NCI-H1105 (cell line): Measurements from ENCODE around the gene NCCRP1.

Experiments
- DNase-seq: peaks from one replicate; lab custom pipeline; 2025; lab: John Stamatoyannopoulos, UW

NCCRP1 gene

GRCh38 chr19:39180749-39181148 is 16.0 kb upstream of the NCCRP1 start:
- DNase-seq = no peak

GRCh38 chr19:39181500-39182173 is 15.1 kb upstream of the NCCRP1 start:
- no peak for DNase-seq

GRCh38 chr19:39182174-39182505 is 14.6 kb upstream of the NCCRP1 start:
- DNase-seq = no peak

GRCh38 chr19:39183104-39183503 is 13.7 kb upstream of the NCCRP1 start:
- DNase-seq = no peak

GRCh38 chr19:39186391-39186790 is 10.4 kb upstream of the NCCRP1 start:
- no peak for DNase-seq

GRCh38 chr19:39187552-39187943 is 9.2 kb upstream of the NCCRP1 start:
- DNase-seq = no peak

- no peak for DNase-seq
Measured at GRCh38 chr19:39188960-39189359, 7.8 kb upstream of the NCCRP1 start.

- no peak for DNase-seq
Measured at GRCh38 chr19:39190768-39191167, 6.0 kb upstream of the NCCRP1 start.

GRCh38 chr19:39192846-39193245 is 3.9 kb upstream of the NCCRP1 start:
- no peak for DNase-seq

GRCh38 chr19:39193803-39194202 is 3.0 kb upstream of the NCCRP1 start:
- no peak for DNase-seq

GRCh38 chr19:39194832-39195542 is 1.8 kb upstream of the NCCRP1 start:
- no peak for DNase-seq

- DNase-seq = no peak
Measured at GRCh38 chr19:39195755-39196154, 1.0 kb upstream of the NCCRP1 start.

- DNase-seq = no peak
Measured at GRCh38 chr19:39196320-39196719, 444 bp upstream of the NCCRP1 start.

GRCh38 chr19:39197808-39198207 is 1.0 kb downstream of the NCCRP1 start:
- DNase-seq = no peak

- DNase-seq = no peak
Measured at GRCh38 chr19:39199025-39199424, 2.3 kb downstream of the NCCRP1 start.

GRCh38 chr19:39200066-39200802 is 3.5 kb downstream of the NCCRP1 start:
- no peak for DNase-seq

GRCh38 chr19:39200803-39201115 is 4.0 kb downstream of the NCCRP1 start:
- DNase-seq = no peak

- DNase-seq = no peak
Measured at GRCh38 chr19:39202998-39203355, 6.2 kb downstream of the NCCRP1 start.

GRCh38 chr19:39203372-39204341 is 6.9 kb downstream of the NCCRP1 start, which contains the start of gene SYCN:
Gene SYCN (minus strand): TSS chr19:39204263. CDS start chr19:39204254, 9 bp downstream.
- DNase-seq = no peak

- DNase-seq = no peak
Measured at GRCh38 chr19:39205449-39205764, 8.6 kb downstream of the NCCRP1 start.

GRCh38 chr19:39206122-39206521 is 9.4 kb downstream of the NCCRP1 start:
- DNase-seq = no peak

- DNase-seq = no peak
Measured at GRCh38 chr19:39207293-39207836, 10.6 kb downstream of the NCCRP1 start.
